HEK293T (cell line): ENCODE results near the gene GSC.

Source experiments
- ARNT ChIP-seq: fragments of 450-650 bp; IDR thresholded peaks from 2 replicates; pipeline ENCODE4 v1.6.1; 2017; ENCODE audit warnings: mild to moderate bottlenecking
- BHLHE40 ChIP-seq: fragments of 450-650 bp; IDR thresholded peaks from 2 replicates; pipeline ENCODE4 v1.6.1; 2016; ENCODE audit warnings: mild to moderate bottlenecking, moderate library complexity, borderline replicate concordance
- CTBP1 ChIP-seq: fragments of 450-650 bp; IDR thresholded peaks from 2 replicates; pipeline ENCODE4 v1.6.1; 2016; ENCODE audit warnings: borderline replicate concordance
- ELF4 ChIP-seq: fragments of 450-650 bp; IDR thresholded peaks from 2 replicates; pipeline ENCODE4 v1.6.1; 2017; ENCODE audit warnings: antibody characterized with exemption
- FOXA1 ChIP-seq: fragments of 450-650 bp; IDR thresholded peaks from 2 replicates; pipeline ENCODE4 v1.6.1; 2016; ENCODE audit warnings: mild to moderate bottlenecking
- FOXK2 ChIP-seq: fragments of 450-650 bp; IDR thresholded peaks from 2 replicates; pipeline ENCODE4 v1.6.1; 2016; ENCODE audit warnings: mild to moderate bottlenecking
- FOXM1 ChIP-seq: fragments of 450-650 bp; IDR thresholded peaks from 2 replicates; pipeline ENCODE4 v1.6.1; 2017; ENCODE audit warnings: mild to moderate bottlenecking, borderline replicate concordance
- HDGF ChIP-seq: fragments of 450-650 bp; IDR thresholded peaks from 2 replicates; pipeline ENCODE4 v1.6.1; 2017; ENCODE audit warnings: antibody characterized with exemption, borderline replicate concordance
- L3MBTL2 ChIP-seq: fragments of 450-650 bp; conservative IDR thresholded peaks from 2 replicates; pipeline ENCODE4 v1.6.1; 2016; ENCODE audit warnings: mild to moderate bottlenecking
- NFRKB ChIP-seq: fragments of 450-650 bp; IDR thresholded peaks from 2 replicates; pipeline ENCODE4 v1.6.1; 2016; ENCODE audit warnings: mild to moderate bottlenecking, moderate library complexity
- SP1 ChIP-seq: fragments of 450-650 bp; IDR thresholded peaks from 2 replicates; pipeline ENCODE4 v1.6.1; 2017
- SUZ12 ChIP-seq: fragments of 450-650 bp; IDR thresholded peaks from 2 replicates; pipeline ENCODE4 v1.6.1; 2016; ENCODE audit warnings: mild to moderate bottlenecking
- TARDBP ChIP-seq: fragments of 450-650 bp; IDR thresholded peaks from 2 replicates; pipeline ENCODE4 v1.6.1; 2016
- ZNF384 ChIP-seq: fragments of 450-650 bp; IDR thresholded peaks from 2 replicates; pipeline ENCODE4 v1.6.1; 2016

DNA sequence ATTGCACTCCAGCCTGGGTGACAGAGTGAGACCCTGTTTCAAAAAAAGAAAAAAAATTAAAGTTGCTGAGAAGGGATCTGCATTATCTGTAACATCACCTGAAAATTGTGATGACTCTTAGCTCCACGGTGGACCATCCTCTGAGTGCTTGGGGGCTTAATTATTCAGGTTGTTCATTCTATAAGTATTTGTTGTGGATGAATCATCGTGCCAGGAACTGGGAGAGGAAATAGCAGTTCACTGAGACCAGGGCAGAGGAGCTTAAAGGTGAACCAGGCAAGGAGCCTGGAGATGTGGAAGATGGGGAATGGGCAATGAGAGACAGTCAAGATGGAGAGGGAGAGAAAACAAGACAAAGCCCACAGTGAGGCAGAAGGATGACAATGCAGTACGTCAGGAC is 25.5 kb upstream of the GSC start:
- TF ChIP-seq CTBP1: no peak
- no peak for TF ChIP-seq SP1
- TF ChIP-seq NFRKB: no peak
- TF ChIP-seq ELF4: no peak
- TF ChIP-seq HDGF: no peak
- TF ChIP-seq ARNT: no peak
- no peak for TF ChIP-seq SUZ12
- no peak for TF ChIP-seq FOXK2
- no peak for TF ChIP-seq ZNF384
- no peak for TF ChIP-seq BHLHE40
- no peak for TF ChIP-seq FOXA1
- no peak for TF ChIP-seq TARDBP
- TF ChIP-seq FOXM1: no peak
- TF ChIP-seq L3MBTL2: no peak
